Activated T-helper 9 cell treated with anti-CD3 and anti-CD28 coated beads, Interleukin-2, amount 50 U/mL, for 16 hours (primary cell): ENCODE results near the gene GNMT.
"Not testable (repeated sequence)": the region's sequence is repeated elsewhere in the genome, so short reads cannot be mapped to it uniquely, and the experiment has no call there.

Experiments
- DNase-seq: peaks from one replicate; pipeline ENCODE4 v3.0.0-alpha.2; 2020; ENCODE audit warnings: low read depth

Gene GNMT

DNA sequence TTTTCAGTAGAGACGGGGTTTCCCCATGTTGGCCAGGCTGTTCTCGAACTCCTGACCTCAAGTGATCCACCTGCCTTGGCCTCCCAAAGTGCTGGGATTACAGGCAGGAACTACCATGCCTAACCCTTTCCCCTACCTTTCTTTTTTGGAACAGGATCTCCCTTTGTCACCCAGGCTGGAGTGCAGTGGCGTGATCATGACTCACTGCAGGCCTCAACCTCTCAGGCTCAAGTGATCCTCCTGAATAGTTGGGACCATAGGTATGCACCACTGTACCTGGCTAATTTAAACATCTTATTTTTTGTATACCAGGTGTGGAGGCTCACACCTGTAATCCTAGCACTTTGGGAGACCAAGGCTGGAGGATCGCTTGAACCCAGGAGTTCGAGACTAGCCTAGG, 19.2 kb upstream of the GNMT start:
- not testable (repeated sequence) for DNase-seq

- DNase-seq, result no peak
These were observed 18.1 kb upstream of the GNMT start for GRCh38 chr6:42942444-42942843.

- no peak for DNase-seq
These were observed 12.6 kb upstream of the GNMT start for GRCh38 chr6:42947950-42948349.

DNA sequence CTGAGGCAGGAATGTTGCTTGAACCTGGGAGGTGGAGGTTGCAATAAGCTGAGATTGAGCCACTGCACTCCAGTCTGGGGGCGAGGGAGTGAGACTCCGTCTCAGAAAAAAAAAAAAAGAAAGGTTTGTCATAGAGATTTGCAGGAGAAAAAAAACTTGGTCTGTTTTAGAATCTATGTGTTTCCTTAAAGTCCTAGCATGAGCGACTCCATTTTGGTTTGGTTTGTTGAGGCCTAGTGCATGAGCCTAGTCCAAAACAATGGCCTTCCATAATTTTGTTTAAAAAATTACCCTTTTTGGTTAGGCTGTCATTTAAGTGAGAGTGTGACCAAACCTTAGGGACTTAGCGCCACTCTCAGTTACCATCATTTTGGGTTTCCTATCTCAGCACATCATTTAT, 8.2 kb upstream of the GNMT start:
- no peak for DNase-seq

GRCh38 chr6:42954405-42954804, 6.1 kb upstream of the GNMT start:
- DNase-seq, result not testable (repeated sequence)

- no peak for DNase-seq
These were observed 2.4 kb upstream of the GNMT start for GRCh38 chr6:42958125-42958524.

- DNase-seq, result no peak
These were observed 674 bp upstream of the GNMT start for GRCh38 chr6:42959917-42960242.

DNA sequence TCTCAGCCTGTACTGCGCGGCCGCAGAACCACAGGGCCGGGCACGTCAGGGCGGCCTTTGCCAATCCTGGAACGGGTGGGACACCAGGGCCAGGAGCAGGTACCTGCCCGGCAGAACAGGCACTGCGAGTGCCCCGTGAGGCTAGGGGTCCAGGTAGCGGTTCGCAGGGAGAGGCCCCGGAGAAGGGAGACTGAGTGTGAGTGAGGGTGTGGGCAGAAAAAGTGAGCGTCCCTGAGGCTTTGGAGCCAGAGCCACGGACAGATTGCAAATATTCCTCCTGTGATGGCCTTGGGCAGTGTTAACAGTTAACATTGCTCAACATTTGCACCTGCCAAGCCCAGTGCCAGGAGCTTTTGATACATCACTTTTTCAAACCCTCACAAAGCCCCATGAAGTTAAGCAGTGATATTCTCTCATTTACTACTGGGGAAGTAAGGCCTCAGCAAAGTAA, 491 bp downstream of the GNMT start:
- no peak for DNase-seq

DNA sequence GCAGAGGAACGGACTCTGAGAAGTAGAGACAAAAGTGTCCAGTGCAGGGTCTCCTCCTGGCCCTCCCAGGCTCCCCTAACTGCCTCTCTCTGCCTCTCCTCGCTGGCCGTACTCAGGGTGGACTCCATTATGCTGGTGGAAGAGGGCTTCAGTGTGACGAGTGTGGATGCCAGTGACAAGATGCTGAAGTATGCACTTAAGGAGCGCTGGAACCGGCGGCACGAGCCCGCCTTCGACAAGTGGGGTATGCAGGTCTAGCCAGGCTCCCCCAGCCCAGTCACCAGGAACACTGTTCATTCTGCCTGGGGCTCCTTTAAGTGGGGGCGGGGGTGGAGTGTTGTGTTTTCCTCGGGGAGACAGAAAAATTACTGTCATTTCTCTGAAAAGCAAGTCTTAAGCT, 1.5 kb downstream of the GNMT start:
- no peak for DNase-seq

- no peak for DNase-seq
These were observed 2.1 kb downstream of the GNMT start for GRCh38 chr6:42962502-42963178.

- DNase-seq, result no peak
These were observed 2.8 kb downstream of the GNMT start for GRCh38 chr6:42963179-42963854.

GRCh38 chr6:42963855-42964605, 3.5 kb downstream of the GNMT start:
- DNase-seq, result no peak

GRCh38 chr6:42966571-42966970, 6.0 kb downstream of the GNMT start:
- DNase-seq, result no peak

GRCh38 chr6:42967228-42967627, 6.7 kb downstream of the GNMT start:
- DNase-seq, result no peak

DNA sequence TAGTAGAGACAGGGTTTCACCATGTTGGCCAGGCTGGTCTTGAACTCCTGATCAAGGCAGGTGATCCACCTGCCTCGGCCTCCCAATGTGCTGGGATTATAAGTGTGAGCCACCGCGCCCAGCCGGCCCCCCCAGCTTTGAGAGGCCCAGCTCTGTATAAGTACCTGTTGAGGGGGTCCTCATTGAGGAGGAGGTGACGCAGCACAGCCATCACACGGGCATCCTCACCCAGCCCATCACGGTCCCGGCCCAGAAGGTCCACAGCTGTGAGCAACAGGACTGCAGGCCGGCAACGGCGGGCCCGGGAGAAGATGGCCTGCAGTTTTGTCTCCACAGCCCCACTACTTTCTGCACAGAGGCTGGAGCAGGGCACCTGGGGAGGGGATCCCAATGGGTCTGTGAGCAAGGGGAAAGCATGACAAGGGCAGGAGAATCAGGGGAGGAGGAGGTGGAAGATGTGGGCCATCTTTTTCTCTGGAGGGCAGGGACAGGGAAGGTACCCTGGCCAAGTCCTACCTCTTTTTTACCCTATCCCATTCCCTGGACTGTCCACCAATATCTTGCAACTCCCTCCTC, 7.7 kb downstream of the GNMT start:
- no peak for DNase-seq

- DNase-seq, result no peak
These were observed 8.2 kb downstream of the GNMT start for GRCh38 chr6:42968783-42969182.

DNA sequence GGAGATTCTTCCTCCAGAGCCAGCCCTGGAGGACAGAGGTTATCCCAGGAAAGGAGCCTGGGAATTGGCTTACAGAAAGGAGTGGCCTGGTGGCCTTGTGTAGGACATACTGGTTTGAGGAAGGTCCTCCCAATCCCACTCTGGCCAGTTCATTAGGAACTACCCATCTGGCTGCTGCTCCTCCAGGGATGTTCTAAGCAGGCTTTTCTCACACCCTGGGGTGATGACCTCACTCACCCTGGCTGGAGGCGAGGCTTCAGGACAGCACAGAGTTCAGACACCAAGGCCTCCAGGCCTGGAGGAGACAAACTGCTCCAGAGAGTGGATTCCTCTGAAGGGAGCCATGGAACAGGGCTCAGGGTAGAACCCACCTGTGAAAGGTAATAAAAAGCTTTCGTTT, 8.9 kb downstream of the GNMT start:
- DNase-seq, result no peak

- DNase-seq, result no peak
These were observed 9.4 kb downstream of the GNMT start for GRCh38 chr6:42969934-42970333.

- DNase-seq, result no peak
These were observed 10.5 kb downstream of the GNMT start for GRCh38 chr6:42970871-42971612.

- no peak for DNase-seq
These were observed 11.3 kb downstream of the GNMT start for GRCh38 chr6:42971746-42972327.

- no peak for DNase-seq
These were observed 13.4 kb downstream of the GNMT start for GRCh38 chr6:42973926-42974325.
